ENCODE results near the gene ZNF574. TPM values are rescaled to one million over a fixed set of nuclear protein-coding genes. Genes with fewer than 3 reads are reported as not detected.
A peak's percentile ranks its signal among the peaks of the same experiment; 100 is the strongest.
"Not testable (repeated sequence)": the region's sequence is repeated elsewhere in the genome, so short reads cannot be mapped to it uniquely, and the experiment has no call there.

Gene ZNF574, protein sequence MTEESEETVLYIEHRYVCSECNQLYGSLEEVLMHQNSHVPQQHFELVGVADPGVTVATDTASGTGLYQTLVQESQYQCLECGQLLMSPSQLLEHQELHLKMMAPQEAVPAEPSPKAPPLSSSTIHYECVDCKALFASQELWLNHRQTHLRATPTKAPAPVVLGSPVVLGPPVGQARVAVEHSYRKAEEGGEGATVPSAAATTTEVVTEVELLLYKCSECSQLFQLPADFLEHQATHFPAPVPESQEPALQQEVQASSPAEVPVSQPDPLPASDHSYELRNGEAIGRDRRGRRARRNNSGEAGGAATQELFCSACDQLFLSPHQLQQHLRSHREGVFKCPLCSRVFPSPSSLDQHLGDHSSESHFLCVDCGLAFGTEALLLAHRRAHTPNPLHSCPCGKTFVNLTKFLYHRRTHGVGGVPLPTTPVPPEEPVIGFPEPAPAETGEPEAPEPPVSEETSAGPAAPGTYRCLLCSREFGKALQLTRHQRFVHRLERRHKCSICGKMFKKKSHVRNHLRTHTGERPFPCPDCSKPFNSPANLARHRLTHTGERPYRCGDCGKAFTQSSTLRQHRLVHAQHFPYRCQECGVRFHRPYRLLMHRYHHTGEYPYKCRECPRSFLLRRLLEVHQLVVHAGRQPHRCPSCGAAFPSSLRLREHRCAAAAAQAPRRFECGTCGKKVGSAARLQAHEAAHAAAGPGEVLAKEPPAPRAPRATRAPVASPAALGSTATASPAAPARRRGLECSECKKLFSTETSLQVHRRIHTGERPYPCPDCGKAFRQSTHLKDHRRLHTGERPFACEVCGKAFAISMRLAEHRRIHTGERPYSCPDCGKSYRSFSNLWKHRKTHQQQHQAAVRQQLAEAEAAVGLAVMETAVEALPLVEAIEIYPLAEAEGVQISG
- total RNA-seq: 10 to 100 TPM; 15.5 to 16.0 TPM

DNA sequence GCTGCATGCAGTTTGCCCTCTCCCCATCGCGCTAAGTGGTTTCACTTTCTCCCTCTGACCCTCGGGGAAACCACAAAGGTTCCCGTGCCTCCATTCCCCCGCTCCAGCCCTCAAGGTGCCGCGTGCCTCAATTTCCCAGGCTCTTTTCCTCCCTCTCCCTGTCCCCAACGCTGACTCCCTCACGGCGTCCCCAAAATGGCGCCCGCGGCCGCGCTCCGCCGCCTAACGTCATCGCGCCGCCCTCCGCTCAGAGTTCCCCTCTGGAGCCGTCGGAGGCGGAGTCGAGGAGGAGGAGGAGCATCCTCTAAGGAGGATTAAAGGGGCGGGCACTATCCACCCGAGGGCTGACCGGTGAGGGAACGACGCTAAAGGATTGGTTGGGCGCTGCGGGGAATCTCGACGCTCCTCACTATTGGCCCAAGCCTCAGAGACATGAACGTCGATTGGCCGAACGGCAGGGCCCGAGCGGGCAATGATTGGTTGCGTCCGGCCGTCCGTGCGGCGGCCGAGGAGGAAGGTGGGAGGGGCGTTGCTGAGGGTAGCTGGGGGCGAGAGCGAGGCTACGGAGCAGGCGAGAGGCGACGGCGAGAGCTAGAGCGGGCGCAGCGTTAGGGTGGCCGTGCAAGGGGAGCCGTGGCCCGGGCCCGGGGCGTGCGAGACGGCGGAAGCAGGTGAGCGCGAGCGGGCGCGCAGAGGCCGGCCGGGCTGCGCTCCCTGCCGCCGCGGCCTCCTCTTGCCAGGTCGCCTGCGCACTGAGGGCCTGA, at the start of gene ZNF574:
Gene ZNF574 (plus strand): TSS at position 551 of the 764 bp plus-strand sequence. CDS start 2,441 bp downstream, outside the sequence.
- Mint-ChIP-seq H3K4me3 (peak within 1 kb of the TSS; percentile 100), H3K4me1 (peaks cover 23% of the 10 kb centered on the region), H3K27me3 (no peaks in the 10 kb centered on the region), H3K36me3 (peaks cover 12% of the 10 kb centered on the region), H3K9me3 (no peaks in the 10 kb centered on the region), H3K27ac (peak within 1 kb of the TSS; percentile 100)
- peak; percentile 98 for DNase-seq

DNA sequence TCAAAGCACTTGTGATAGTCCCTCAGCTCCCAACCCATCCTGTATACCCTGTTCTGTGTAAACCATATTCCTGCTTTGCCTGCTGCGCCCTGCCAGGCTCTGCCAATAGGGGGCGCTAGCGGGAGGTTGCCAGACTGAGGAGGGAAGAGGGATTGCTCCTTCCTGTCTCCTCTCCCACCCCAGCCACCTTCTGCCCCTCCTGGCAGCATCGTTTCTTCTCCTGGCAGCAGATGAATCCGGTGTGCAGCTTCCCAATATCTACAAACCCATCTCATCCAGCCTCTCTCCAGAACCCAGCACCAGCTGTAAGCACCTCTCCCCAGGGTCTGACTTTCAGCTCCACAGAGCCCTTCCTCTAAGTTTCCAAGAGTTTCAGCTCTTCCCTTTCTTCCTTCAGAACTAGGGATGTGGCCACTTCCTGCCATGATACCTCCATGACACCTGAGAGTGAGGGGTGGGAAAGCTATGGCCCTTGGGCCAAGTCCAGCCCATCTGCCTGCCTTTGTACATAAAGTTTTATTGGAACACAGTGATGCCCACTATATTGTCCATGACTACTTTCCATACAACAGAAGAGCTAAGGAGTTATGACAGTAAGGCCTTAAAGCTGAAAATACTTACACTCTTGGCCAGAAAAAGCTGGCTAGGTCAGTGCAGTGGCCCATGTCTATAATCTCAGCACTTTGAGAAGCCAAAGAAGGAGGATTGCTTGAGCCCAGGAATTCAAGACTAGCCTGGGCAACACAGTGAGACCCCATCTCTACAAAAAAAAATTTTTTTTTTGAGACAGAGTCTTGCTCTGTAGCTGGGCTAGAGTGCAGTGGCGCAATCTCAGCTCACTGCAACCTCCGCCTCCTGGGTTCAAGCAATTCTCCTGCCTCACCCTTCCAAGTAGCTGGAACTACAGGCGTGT, 47.4 kb upstream of the ZNF574 start:
- Mint-ChIP-seq H3K27me3 (peaks cover 13% of the 10 kb centered on the region), H3K36me3 (no peaks in the 10 kb centered on the region), H3K9me3 (no peaks in the 10 kb centered on the region), H3K4me3 (no peak overlapping the region), H3K27ac (no peak overlapping the region), H3K4me1 (no peaks in the 10 kb centered on the region)
- peak; percentile 34 for DNase-seq

DNA sequence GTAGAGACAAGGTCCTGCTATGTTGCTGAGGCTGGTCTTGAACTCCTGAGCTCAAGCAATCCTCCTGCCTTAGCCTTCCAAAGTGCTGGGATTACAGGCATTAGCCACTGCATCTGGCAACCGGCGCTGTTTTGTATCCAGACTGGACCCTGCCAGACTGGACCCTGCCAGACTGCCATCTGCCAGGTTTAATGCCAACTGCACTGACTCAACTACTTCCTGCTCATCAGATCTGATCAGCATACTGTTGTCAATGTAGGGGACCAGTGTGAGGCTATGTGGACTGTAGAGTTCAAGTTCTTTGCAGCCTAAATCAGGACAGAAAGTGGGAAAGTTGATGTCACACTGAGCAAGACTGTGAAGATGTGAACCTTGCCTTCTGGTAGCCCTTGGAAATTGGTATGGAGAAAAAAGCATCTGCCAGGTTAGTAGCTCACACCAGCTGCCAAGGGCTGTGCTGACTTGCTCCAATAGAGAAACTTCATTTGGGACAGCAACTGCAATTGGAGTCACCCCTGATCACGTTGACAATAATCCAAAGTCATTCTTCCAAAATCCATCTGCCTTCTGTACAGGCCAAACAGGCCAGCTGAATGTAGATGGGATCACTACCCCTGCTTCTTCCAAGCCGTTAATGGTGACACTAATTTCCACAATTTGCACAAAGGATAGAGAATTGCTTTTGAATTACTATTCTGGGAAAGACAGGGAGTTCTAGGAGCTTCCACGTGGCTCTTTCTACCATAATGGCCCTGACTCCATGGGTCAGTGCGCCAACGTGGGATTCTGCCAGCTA, 45.1 kb upstream of the ZNF574 start:
- Mint-ChIP-seq H3K27me3 (peaks cover 18% of the 10 kb centered on the region), H3K27ac (no peak overlapping the region), H3K4me1 (no peaks in the 10 kb centered on the region), H3K4me3 (no peak overlapping the region), H3K9me3 (no peaks in the 10 kb centered on the region), H3K36me3 (no peaks in the 10 kb centered on the region)
- DNase-seq: no peak

DNA sequence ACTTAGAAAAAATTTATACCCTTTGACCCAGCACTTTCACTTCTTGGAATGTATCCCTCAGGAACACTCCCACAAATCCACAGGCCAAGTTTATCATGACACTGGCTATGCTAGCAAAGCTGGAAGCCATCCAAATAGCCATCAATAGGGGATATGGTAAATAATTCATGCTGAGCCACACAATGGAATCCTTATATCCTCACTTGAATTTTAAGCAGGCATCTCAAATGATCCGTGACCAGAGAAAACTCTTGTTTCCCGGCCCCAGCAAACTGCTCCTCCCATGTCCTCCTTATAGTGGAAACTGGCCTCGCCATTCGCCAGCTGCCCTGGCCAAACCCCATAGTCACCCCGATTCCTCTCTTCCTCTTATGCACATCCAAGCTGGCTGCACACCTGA, 43.5 kb upstream of the ZNF574 start:
- H3K27ac Mint-ChIP-seq: no peak overlapping the region
- H3K4me1 Mint-ChIP-seq: no peaks in the 10 kb centered on the region
- no peak for DNase-seq
- H3K9me3 Mint-ChIP-seq: no peaks in the 10 kb centered on the region
- H3K36me3 Mint-ChIP-seq: no peaks in the 10 kb centered on the region
- peaks cover 15% of the 10 kb centered on the region for H3K27me3 Mint-ChIP-seq
- H3K4me3 Mint-ChIP-seq: no peak overlapping the region

DNA sequence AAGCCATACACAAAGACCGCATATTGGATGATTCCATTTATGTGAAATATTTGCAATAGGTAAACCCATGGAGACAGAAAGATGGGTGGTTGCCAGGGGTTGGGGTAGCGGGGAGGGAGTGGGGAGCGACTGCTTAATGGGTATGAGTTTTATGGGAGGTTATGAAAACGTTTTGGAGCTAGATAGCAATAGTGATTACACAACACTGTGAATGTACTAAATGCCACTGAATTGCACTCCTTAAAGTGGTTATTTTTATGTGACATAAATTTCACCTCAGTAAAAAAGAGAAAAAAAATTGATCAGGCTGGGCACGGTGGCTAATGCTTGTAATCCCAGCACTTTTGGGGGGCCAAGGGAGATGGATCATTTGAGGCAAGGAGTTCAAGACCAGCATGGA, 42.6 kb upstream of the ZNF574 start:
- no peaks in the 10 kb centered on the region for H3K4me1 Mint-ChIP-seq
- H3K36me3 Mint-ChIP-seq: no peaks in the 10 kb centered on the region
- peaks cover 12% of the 10 kb centered on the region for H3K27me3 Mint-ChIP-seq
- H3K4me3 Mint-ChIP-seq: no peak overlapping the region
- H3K27ac Mint-ChIP-seq: no peak overlapping the region
- no peaks in the 10 kb centered on the region for H3K9me3 Mint-ChIP-seq
- DNase-seq: no peak

DNA sequence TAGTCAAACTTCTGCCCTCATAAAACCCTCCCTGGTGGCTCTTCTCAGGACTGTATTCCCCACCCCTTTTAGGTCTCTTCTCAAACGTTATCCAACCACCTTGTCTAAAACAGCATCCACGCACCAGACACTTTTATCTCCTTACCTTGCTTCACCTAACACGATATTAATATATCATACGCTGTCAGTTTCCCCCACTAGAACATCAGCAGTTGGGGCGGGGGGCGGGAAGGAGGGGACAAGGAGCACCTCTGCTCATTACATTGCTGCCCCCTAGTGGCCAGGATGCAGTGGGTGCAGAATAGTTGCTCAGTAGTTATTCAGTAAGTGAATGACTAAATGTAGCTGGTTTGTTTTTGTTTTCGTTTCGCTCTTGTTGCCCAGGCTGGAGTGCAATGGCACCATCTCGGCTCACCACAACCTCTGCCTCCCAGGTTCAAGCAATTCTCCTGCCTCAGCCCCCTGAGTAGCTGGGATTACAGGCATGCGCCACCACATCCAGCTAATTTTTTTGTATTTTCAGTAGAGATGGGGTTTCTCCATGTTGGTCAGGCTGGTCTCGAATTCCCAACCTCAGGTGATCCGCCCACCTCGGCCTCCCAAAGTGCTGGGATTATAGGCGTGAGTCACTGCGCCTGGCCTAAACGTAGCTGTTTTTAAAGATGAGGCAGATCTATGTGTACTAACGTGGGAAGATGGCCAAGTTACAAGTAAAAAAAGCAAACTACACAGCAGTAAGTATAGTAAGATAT, 41.1 kb upstream of the ZNF574 start:
- H3K36me3 Mint-ChIP-seq, H3K4me3 Mint-ChIP-seq, H3K27me3 Mint-ChIP-seq, H3K4me1 Mint-ChIP-seq, H3K9me3 Mint-ChIP-seq, H3K27ac Mint-ChIP-seq: not testable (repeated sequence)
- peak; percentile 66 for DNase-seq

DNA sequence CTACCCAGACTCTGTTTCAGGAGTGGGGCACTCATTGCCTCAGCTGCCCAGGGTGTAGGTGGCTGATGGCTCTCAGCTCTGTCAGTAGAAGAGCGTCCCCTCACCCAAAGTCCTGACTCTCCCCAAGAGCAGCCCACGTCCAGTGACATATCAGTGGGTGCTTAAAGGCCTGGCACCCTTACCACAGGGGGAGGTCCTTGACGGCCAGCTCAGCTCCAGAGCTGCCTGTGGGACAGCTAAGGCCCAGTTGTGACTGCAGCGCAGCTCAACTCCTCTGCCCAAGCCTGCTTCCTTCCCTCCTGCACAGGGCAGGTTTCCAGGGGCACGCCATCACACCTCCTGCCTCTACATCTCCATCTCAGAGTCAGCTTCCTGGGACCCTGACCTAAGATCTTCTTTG, 38.3 kb upstream of the ZNF574 start:
- H3K27ac Mint-ChIP-seq: no peak overlapping the region
- H3K9me3 Mint-ChIP-seq: no peaks in the 10 kb centered on the region
- H3K36me3 Mint-ChIP-seq: no peaks in the 10 kb centered on the region
- no peak overlapping the region for H3K4me3 Mint-ChIP-seq
- H3K4me1 Mint-ChIP-seq: no peaks in the 10 kb centered on the region
- DNase-seq: no peak
- H3K27me3 Mint-ChIP-seq: peaks cover 4% of the 10 kb centered on the region

DNA sequence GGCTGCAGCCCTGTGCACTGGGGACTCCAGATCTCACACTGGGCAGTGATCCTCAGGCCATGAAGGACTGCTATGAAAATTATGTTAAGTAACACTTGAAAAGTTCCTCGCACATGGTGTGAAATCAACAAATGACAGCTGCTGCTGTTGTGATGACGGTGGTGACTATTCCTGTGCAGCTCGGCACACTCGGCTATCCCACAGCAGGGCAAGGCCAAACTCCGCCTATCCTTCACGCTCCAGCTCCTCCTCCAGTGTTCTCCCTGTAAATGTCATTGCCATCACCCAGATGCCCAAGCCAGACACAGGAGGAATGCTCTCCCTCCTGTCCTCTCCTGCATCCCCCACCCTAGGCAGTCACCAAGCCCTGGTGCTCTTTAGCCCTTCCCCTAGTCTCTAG, 37.3 kb upstream of the ZNF574 start:
- Mint-ChIP-seq H3K27ac (no peak overlapping the region), H3K36me3 (no peaks in the 10 kb centered on the region), H3K4me3 (no peak overlapping the region), H3K4me1 (no peaks in the 10 kb centered on the region), H3K9me3 (no peaks in the 10 kb centered on the region), H3K27me3 (peaks cover 4% of the 10 kb centered on the region)
- DNase-seq: no peak

DNA sequence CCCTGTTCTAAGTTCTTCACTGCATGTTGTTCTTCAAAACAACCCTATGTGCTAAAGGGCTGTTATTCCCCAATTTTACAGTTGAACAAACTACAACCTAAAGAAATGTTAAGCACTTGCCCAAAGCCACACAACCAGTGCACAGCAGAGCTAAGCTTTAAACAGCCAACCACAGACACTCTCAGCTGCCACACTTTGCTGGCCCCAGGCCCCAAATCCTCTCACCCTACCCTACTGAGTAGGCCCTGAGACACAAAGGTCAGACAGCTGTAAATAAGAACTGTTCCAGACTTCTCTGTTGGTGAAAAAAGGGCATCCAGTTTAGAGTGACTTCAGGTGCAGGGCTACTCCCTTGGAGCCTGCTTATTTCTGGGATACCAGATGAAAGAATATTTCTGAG, 35.9 kb upstream of the ZNF574 start:
- Mint-ChIP-seq H3K36me3 (no peaks in the 10 kb centered on the region), H3K4me3 (no peak overlapping the region), H3K27ac (no peak overlapping the region), H3K4me1 (no peaks in the 10 kb centered on the region), H3K27me3 (no peaks in the 10 kb centered on the region), H3K9me3 (no peaks in the 10 kb centered on the region)
- DNase-seq: no peak

DNA sequence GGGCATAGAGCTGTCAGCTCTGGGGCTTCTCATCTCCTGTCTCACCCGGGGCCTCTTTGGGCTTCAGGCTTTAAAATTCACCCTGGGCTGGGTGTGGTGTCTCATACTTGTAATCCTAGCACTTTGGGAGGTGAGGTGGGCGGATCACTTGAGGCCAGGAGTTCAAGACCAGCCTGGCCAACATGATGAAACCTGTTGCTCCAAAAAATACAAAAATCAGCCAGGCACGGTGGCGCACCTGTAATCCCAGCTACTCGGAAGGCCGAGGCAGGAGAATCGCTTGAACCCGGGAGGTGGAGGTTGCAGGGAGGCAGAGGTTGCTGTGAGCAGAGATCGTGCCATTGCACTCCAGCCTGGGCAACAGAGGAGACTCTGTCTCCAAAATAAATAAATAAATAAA, 35.5 kb upstream of the ZNF574 start:
- H3K4me1 Mint-ChIP-seq, H3K36me3 Mint-ChIP-seq, H3K9me3 Mint-ChIP-seq, H3K4me3 Mint-ChIP-seq, H3K27ac Mint-ChIP-seq, H3K27me3 Mint-ChIP-seq, DNase-seq: not testable (repeated sequence)

DNA sequence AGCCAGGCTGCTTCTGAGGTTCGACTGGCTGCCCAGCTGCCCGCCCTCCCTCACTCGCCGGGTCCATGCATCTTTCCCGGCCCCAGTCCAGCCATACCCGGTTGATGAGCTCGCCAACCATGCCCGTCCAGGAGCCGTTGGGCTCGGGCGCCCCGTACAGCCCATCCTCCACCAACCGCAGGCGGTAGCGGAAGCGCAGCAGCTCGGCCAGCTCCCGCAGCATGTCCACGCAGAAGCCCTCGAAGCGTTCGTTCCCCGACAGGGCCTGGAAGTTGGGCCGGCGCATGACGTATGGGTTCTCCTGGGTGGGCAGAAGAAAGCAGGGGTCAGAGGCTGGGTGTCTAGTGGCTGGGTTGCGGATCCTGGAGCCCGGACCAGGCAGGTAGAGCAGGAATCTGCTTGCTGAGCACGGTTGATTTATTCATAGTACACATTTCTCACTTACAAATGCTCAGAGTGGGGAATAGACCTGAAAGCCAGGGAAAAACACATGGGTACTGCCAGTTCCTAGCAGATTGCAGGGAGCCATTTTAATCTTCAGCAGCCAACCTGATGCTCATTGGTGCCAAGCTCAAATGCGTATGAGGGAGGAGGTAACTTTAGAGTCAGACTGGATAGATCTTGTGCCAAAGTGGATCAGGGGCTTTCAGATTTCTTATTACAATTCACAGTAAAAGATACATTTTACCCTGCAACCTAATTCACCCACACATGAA, 33.4 kb upstream of the ZNF574 start:
- no peaks in the 10 kb centered on the region for H3K9me3 Mint-ChIP-seq
- no peaks in the 10 kb centered on the region for H3K27me3 Mint-ChIP-seq
- no peak for DNase-seq
- no peak overlapping the region for H3K27ac Mint-ChIP-seq
- no peak overlapping the region for H3K4me3 Mint-ChIP-seq
- no peaks in the 10 kb centered on the region for H3K4me1 Mint-ChIP-seq
- H3K36me3 Mint-ChIP-seq: no peaks in the 10 kb centered on the region

DNA sequence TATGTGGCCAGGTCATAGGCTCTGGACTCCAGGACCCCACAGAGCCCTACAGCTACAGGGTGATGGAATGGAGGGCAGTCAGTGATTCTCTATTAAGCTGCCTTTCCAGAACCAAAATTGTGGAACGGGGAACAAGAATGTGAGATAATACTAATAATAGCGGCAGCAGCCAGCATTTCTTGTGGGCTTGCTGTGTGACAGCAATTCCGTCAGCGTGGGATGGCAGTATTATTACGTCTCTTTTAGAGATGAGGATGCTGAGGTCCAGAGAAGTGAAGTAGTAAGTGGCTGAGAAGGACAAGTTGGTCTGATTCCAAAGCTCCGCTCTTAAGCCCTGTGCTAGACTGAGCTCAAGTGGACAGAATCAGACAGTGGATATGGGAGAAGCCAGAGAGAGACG, 30.4 kb upstream of the ZNF574 start:
- Mint-ChIP-seq H3K9me3 (no peaks in the 10 kb centered on the region), H3K4me3 (no peak overlapping the region), H3K36me3 (no peaks in the 10 kb centered on the region), H3K27me3 (no peaks in the 10 kb centered on the region), H3K27ac (no peak overlapping the region), H3K4me1 (peaks cover 5% of the 10 kb centered on the region)
- no peak for DNase-seq

DNA sequence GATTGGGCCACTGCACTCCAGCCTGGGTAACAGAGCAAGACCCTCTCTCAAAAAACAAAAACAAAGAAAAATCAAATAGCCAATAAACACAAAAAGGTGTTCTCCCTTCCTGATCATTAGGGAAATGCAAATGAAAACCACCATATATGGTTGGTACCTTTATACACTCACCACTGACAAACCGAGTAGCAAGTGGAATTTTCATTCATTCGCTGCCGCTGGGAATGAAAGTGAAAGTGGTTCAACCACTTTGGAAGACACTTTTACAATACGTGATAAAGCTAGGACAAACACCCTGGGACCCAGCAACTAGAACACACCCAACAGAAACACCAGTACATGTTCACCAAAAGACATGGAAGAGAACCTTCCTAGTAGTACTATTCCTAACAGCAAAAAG, 27.0 kb upstream of the ZNF574 start:
- Mint-ChIP-seq H3K36me3 (no peaks in the 10 kb centered on the region), H3K27ac (no peak overlapping the region), H3K4me1 (peaks cover 8% of the 10 kb centered on the region), H3K9me3 (no peaks in the 10 kb centered on the region), H3K4me3 (peak overlapping the region; percentile 16), H3K27me3 (no peaks in the 10 kb centered on the region)
- no peak for DNase-seq

Measured in activated naive CD8-positive, alpha-beta T cell treated with anti-CD3 and anti-CD28 coated beads for 36 hours (primary cell).